ENCODE measurements around the gene DDX1.

DDX1 gene

DNA sequence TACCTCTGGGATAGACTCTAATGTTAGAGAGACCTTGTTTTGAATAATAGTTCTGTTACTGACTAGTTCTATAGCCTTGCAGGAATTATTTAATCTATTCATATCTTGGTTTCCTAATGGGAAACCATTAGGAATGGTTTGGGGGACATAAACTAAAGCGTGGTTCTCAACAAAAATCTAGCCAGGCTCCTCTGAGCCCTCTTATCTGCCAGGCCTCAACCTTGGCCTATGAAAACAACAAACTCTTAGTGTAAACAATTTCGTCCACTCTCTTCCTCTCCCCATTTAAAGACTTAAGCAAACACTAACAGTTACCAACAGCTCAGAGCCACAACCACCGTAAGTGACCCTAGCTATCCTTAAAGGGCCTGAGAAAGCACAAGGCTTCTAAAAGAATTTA, 19.9 kb upstream of the DDX1 start:
- ChIA-PET POLR2A (interaction anchor here (3.2 kb wide), 1 partner anchor 10 kb away, joined by 11 read pairs; the partner anchor contains the start of gene NBAS), CTCF (no interaction called here)
- no peak for TF ChIP-seq SP1 (IDR thresholded peaks at IDR 0.05)
- no peak for TF ChIP-seq ARNT (IDR thresholded peaks at IDR 0.05)
- TF ChIP-seq FOXA1 (IDR thresholded peaks at IDR 0.05), result no peak
- no peak for TF ChIP-seq LEF1 (IDR thresholded peaks at IDR 0.05; ENCODE audit: borderline replicate concordance)
- no peak for TF ChIP-seq FOXK2 (IDR thresholded peaks at IDR 0.05)
- TF ChIP-seq, protein P1, sequence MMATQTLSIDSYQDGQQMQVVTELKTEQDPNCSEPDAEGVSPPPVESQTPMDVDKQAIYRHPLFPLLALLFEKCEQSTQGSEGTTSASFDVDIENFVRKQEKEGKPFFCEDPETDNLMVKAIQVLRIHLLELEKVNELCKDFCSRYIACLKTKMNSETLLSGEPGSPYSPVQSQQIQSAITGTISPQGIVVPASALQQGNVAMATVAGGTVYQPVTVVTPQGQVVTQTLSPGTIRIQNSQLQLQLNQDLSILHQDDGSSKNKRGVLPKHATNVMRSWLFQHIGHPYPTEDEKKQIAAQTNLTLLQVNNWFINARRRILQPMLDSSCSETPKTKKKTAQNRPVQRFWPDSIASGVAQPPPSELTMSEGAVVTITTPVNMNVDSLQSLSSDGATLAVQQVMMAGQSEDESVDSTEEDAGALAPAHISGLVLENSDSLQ (IDR thresholded peaks at IDR 0.05), result no peak
- no peak for TF ChIP-seq NFRKB (IDR thresholded peaks at IDR 0.05)
- no peak for TF ChIP-seq FOXM1 (IDR thresholded peaks at IDR 0.05; ENCODE audit: borderline replicate concordance)
- TF ChIP-seq CTBP1 (IDR thresholded peaks at IDR 0.05; ENCODE audit: borderline replicate concordance), result no peak
- no peak for DNase-seq (ENCODE audit: extremely low spot score)

DNA sequence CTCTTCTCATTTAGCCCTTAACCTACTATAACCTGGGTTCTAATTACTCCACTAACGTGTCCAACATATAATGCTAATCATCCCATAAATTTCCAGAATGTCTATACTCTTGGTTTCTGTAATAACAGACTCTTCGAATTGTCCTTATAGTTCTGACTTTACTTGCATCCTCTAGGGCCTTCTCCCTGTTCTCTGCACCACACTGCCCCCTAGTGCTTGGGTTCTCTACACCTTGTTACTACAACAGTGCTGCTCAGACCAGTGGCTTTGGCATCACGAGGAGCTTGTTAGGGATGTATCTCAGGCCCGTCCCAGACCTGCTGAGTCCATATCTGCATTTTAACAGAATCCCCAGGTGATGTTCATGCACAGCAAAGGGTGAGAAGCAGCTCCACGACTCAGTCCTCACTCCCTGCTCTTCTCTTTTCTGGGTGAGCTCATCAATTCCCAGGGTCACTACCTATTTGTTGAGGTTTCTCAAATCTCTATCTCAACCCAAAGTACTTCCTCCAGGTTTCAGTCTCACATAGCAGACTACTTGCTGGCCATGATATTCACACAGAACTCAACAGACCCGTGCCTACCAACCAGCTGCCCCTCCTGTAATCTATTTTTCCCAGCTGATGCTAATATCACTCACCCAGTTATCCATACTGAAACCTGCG, 14.5 kb upstream of the DDX1 start:
- TF ChIP-seq FOXM1 (IDR thresholded peaks at IDR 0.05; ENCODE audit: borderline replicate concordance) (no peak), ZNF384 (IDR thresholded peaks at IDR 0.05) (no peak)
- DNase-seq (ENCODE audit: extremely low spot score), result peak; percentile 72
- ChIA-PET POLR2A (no interaction called here), CTCF (interaction anchor here (0.5 to 1.5 kb wide), 12 partner anchors 9 to 1022 kb away, joined by 3 to 12 read pairs (median 4); partner anchors contain the start of gene NBAS)

DNA sequence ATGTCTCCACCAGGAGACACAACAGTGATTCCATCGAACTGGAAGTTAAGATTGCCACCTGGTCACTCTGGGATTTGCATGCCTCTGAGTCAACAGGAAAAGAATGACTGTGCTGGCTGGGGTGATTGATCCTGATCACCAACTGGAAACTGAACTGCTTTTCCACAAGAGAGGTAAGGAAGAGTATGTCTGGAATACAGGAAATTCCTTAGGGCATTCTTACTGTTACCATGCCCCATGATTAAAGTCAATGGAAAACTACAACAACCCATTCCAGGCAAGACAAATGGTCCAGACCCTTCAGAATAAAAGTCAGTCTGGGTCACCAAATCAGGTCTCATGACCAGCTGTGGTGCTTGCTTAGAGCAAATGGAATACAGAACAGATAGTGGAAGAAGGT, 12.0 kb upstream of the DDX1 start:
- no peak for TF ChIP-seq LEF1 (IDR thresholded peaks at IDR 0.05; ENCODE audit: borderline replicate concordance)
- no peak for TF ChIP-seq TARDBP (IDR thresholded peaks at IDR 0.05)
- DNase-seq (ENCODE audit: extremely low spot score), result no peak
- CTCF ChIA-PET, result no interaction called here
- POLR2A ChIA-PET, result no interaction called here

DNA sequence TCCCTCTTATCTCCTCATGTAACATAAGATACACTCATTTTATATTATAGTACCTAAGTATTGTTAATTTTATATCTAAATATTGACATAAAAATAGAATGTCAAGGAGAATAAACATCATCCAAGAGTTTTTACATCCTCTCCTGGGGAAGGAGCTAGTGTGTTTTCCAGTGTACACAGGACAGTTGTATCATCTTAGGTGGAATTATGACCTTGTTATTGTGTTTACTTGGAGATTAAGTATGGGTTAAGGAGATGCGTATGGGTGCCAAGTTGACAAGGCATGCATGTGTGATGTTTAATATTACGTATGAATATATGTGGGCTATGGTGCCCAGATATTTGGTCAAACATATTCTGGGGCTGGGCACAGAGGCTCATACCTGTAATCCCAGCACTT, 11.2 kb upstream of the DDX1 start:
- ChIA-PET POLR2A (no interaction called here), CTCF (no interaction called here)
- no peak for DNase-seq (ENCODE audit: extremely low spot score)
- TF ChIP-seq BHLHE40 (IDR thresholded peaks at IDR 0.05; ENCODE audit: borderline replicate concordance) (no peak), CTBP1 (IDR thresholded peaks at IDR 0.05; ENCODE audit: borderline replicate concordance) (no peak), L3MBTL2 (conservative IDR thresholded peaks at IDR 0.05) (no peak), SP1 (IDR thresholded peaks at IDR 0.05) (no peak), LEF1 (IDR thresholded peaks at IDR 0.05; ENCODE audit: borderline replicate concordance) (no peak), NFRKB (IDR thresholded peaks at IDR 0.05) (no peak), FOXM1 (IDR thresholded peaks at IDR 0.05; ENCODE audit: borderline replicate concordance) (no peak), ZNF384 (IDR thresholded peaks at IDR 0.05) (no peak), ARNT (IDR thresholded peaks at IDR 0.05) (no peak), ELF4 (IDR thresholded peaks at IDR 0.05) (no peak), FOXK2 (IDR thresholded peaks at IDR 0.05) (no peak), FOXA1 (IDR thresholded peaks at IDR 0.05) (no peak), TARDBP (IDR thresholded peaks at IDR 0.05) (no peak), SUZ12 (IDR thresholded peaks at IDR 0.05) (no peak), HDGF (IDR thresholded peaks at IDR 0.05; ENCODE audit: borderline replicate concordance) (no peak)
- TF ChIP-seq, protein P1 (IDR thresholded peaks at IDR 0.05), result no peak

DNA sequence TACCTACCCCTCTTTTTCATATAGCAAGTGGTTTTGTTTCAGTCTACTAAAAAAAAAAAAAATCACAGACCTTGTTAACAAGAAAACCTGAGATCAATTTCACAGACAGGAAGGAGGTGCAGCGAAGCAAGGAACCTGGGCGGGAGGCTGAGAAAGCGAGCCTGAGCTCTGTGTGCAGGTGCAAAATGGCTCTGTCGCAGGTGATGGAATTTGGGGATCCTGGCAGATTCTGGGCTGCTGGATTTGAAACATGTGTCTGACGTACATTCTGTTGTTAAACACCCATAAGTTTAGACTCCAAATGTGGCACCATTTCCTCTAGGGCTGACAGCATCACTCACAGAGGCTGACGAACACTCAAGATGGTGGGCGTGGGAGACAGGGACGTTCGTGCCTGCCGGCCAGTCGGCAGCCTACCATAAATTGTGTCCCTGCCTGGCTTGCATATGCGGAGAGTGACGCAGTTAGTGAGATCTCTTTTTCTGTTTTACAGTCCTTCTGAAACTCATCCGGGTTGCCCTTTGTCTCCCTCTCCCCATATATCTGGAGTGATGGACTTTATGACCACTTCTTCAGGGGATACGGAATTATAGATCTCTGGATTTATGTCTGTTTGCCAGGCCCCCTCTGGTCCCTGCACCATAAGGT, 8.8 kb upstream of the DDX1 start:
- TF ChIP-seq, protein P1 (IDR thresholded peaks at IDR 0.05), result peak; percentile 51; the same call in 1 of the 2 replicates
- TF ChIP-seq ARNT (IDR thresholded peaks at IDR 0.05) (no peak), SUZ12 (IDR thresholded peaks at IDR 0.05) (no peak)
- POLR2A ChIA-PET, result no interaction called here
- DNase-seq (ENCODE audit: extremely low spot score), result no peak
- CTCF ChIA-PET, result no interaction called here

DNA sequence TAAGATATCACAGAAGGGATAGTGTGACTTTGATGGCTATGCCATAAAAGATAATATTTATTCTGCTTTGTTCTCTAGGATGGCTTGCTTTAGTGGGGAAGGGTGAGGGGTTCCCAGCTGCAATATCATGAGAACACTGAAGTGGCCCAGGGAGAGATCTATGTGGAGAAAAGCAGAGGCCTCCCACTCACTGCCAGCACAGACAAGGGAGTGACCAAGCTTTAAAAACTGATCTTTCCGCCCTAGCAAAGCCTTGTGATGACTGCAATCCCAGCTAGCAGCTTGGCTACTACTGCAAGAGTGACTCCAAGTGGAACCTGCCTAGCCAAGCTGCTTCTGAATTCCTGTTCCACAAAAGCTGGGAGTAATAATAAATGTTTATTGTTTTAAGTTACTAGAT, 7.8 kb upstream of the DDX1 start:
- POLR2A ChIA-PET, result no interaction called here
- DNase-seq (ENCODE audit: extremely low spot score), result no peak
- TF ChIP-seq FOXA1 (IDR thresholded peaks at IDR 0.05) (no peak), ZNF384 (IDR thresholded peaks at IDR 0.05) (no peak), ARNT (IDR thresholded peaks at IDR 0.05) (no peak), L3MBTL2 (conservative IDR thresholded peaks at IDR 0.05) (no peak), ELF4 (IDR thresholded peaks at IDR 0.05) (no peak), BHLHE40 (IDR thresholded peaks at IDR 0.05; ENCODE audit: borderline replicate concordance) (no peak), HDGF (IDR thresholded peaks at IDR 0.05; ENCODE audit: borderline replicate concordance) (no peak), TARDBP (IDR thresholded peaks at IDR 0.05) (no peak), CTBP1 (IDR thresholded peaks at IDR 0.05; ENCODE audit: borderline replicate concordance) (no peak), FOXK2 (IDR thresholded peaks at IDR 0.05) (no peak), SP1 (IDR thresholded peaks at IDR 0.05) (no peak), NFRKB (IDR thresholded peaks at IDR 0.05) (no peak), FOXM1 (IDR thresholded peaks at IDR 0.05; ENCODE audit: borderline replicate concordance) (no peak), SUZ12 (IDR thresholded peaks at IDR 0.05) (no peak), LEF1 (IDR thresholded peaks at IDR 0.05; ENCODE audit: borderline replicate concordance) (no peak)
- TF ChIP-seq, protein P1 (IDR thresholded peaks at IDR 0.05), result no peak
- CTCF ChIA-PET, result no interaction called here

Measured in HEK293T (cell line).